HepG2 (cell line): ENCODE data around the gene UPK1A. TPM values are rescaled to one million over a fixed set of nuclear protein-coding genes. Genes with fewer than 3 reads are reported as not detected.

Experiments used
- ADNP ChIP-seq: sonication (generic); formaldehyde crosslinking; IDR thresholded peaks from 2 replicates; pipeline ENCODE4 v1.4.0; 2020; ENCODE audit warnings: missing genetic modification reagents
- ATAD3A ChIP-seq: sonication (generic); formaldehyde crosslinking; IDR thresholded peaks from 2 replicates; pipeline ENCODE4 v1.4.0; 2020; ENCODE audit warnings: missing genetic modification reagents
- BORCS8-MEF2B ChIP-seq: sonication (generic); formaldehyde crosslinking; IDR thresholded peaks from 2 replicates; pipeline ENCODE4 v1.8.0; 2022; ENCODE audit warnings: mild to moderate bottlenecking, missing genetic modification reagents
- CENPT ChIP-seq: sonication (generic); formaldehyde crosslinking; IDR thresholded peaks from 2 replicates; pipeline ENCODE4 v1.8.0; 2022; ENCODE audit warnings: low read depth, mild to moderate bottlenecking, moderate library complexity, missing genetic modification reagents
- FOXA1 ChIP-seq, 2 experiments: fragments of 450-650 bp in 1 of 2; sonication (generic) in 1 of 2; formaldehyde crosslinking in 1 of 2; IDR thresholded peaks; 2 replicates each; pipeline versions ENCODE4 v1.4.0 to v1.6.1; 2016 to 2020; ENCODE audit warnings: missing genetic modification reagents in 1 of 2
- GATA4 ChIP-seq: sonication (generic); IDR thresholded peaks from 2 replicates; pipeline ENCODE4 v1.6.1; 2016; ENCODE audit warnings: antibody characterized with exemption, low read depth, borderline replicate concordance
- MBNL3 ChIP-seq: fragments of 250-450 bp; sonication (Bioruptor Pico); conservative IDR thresholded peaks from 2 replicates; pipeline ENCODE4 v1.8.0; 2022; ENCODE audit warnings: mild to moderate bottlenecking, inconsistent platforms
- POGZ ChIP-seq: sonication (generic); formaldehyde crosslinking; IDR thresholded peaks from 2 replicates; pipeline ENCODE4 v1.4.0; 2020; ENCODE audit warnings: mild to moderate bottlenecking, missing genetic modification reagents
- RARA ChIP-seq: IDR thresholded peaks from 2 replicates; pipeline ENCODE4 v1.6.1; 2016; ENCODE audit warnings: missing genetic modification reagents, missing compliant biosample characterization
- RFX3 ChIP-seq: IDR thresholded peaks from 2 replicates; pipeline ENCODE4 v1.6.1; 2016; ENCODE audit warnings: missing biosample characterization, missing genetic modification reagents
- SIN3A ChIP-seq: IDR thresholded peaks from 2 replicates; pipeline ENCODE4 v1.6.1; 2011; ENCODE audit warnings: low read depth, mild to moderate bottlenecking, control low read depth, low read length, borderline replicate concordance
- SP1 ChIP-seq, 2 experiments: fragments of 450-650 bp in 1 of 2; sonication (generic) in 1 of 2; formaldehyde crosslinking in 1 of 2; IDR thresholded peaks; 2 replicates each; pipeline versions ENCODE4 v1.4.0 to v1.6.1; 2016 to 2020; ENCODE audit warnings: missing genetic modification reagents in 1 of 2
- SP140L ChIP-seq: sonication (generic); formaldehyde crosslinking; IDR thresholded peaks from 2 replicates; pipeline ENCODE4 v1.4.0; 2020; ENCODE audit warnings: missing genetic modification reagents, borderline replicate concordance
- SP5 ChIP-seq: IDR thresholded peaks from 2 replicates; pipeline ENCODE4 v1.6.1; 2016; ENCODE audit warnings: low read depth, borderline replicate concordance
- THAP11 ChIP-seq: IDR thresholded peaks from 2 replicates; pipeline ENCODE4 v1.6.1; 2016; ENCODE audit warnings: missing biosample characterization, missing genetic modification reagents
- ZNF121 ChIP-seq: sonication (generic); formaldehyde crosslinking; IDR thresholded peaks from 2 replicates; pipeline ENCODE4 v1.5.0; 2020; ENCODE audit warnings: mild to moderate bottlenecking, missing genetic modification reagents
- ZNF264 ChIP-seq: sonication (generic); formaldehyde crosslinking; IDR thresholded peaks from 2 replicates; pipeline ENCODE4 v1.4.0; 2020; ENCODE audit warnings: missing genetic modification reagents
- ZNF570 ChIP-seq: sonication (generic); formaldehyde crosslinking; IDR thresholded peaks from 2 replicates; pipeline ENCODE4 v1.4.0; 2020; ENCODE audit warnings: mild to moderate bottlenecking, missing genetic modification reagents, borderline replicate concordance
- ZNF75D ChIP-seq: sonication (generic); formaldehyde crosslinking; IDR thresholded peaks from 2 replicates; pipeline ENCODE4 v1.8.1; 2023; ENCODE audit warnings: missing genetic modification reagents, mild to moderate bottlenecking, borderline replicate concordance
- polyA plus RNA-seq, 8 experiments: library from polyadenylated mRNA; depleted of rRNA in 3 of 8; stranded (reverse) in 7 of 8; unstranded in 1 of 8; fragments of >200 nt; fragmentation: Illumina TruSeq in 4 of 8; extraction: Trizol in 4 of 8; gene quantifications; 2 replicates each; pipeline versions ENCODE4 v1.2.1 to v1.2.3, GENCODE V29; 2011 to 2016; ENCODE audit warnings: low read depth in 4 of 8, missing spikeins in 1 of 8, mixed read lengths in 1 of 8; ENCODE audit not compliant: insufficient read depth in 1 of 8
- total RNA-seq, 5 experiments: library from RNA; depleted of rRNA; stranded (reverse); fragments of >200 nt; fragmentation: Illumina TruSeq; extraction: Trizol; gene quantifications; 2 replicates each; pipeline ENCODE4 v1.2.3, GENCODE V29; 2016; ENCODE audit warnings: low read depth in 1 of 5
- TF ChIP-seq, protein P1 (sequence below): sonication (generic); formaldehyde crosslinking; IDR thresholded peaks from 2 replicates; pipeline ENCODE4 v1.4.0; 2020; ENCODE audit warnings: mild to moderate bottlenecking, missing genetic modification reagents
- TF ChIP-seq, protein P2 (sequence below): sonication (generic); formaldehyde crosslinking; IDR thresholded peaks from 2 replicates; pipeline ENCODE4 v1.4.0; 2020; ENCODE audit warnings: missing genetic modification reagents, low read depth, mild to moderate bottlenecking, borderline replicate concordance
- TF ChIP-seq, protein P3 (sequence below), 2 experiments: sonication (generic) in 1 of 2; formaldehyde crosslinking in 1 of 2; IDR thresholded peaks; 2 replicates each; pipeline versions ENCODE4 v1.5.1 to v1.6.1; 2011 to 2020; ENCODE audit warnings: borderline replicate concordance in 1 of 2, low read depth in 1 of 2, low read length in 1 of 2, mild to moderate bottlenecking in 1 of 2, missing genetic modification reagents in 1 of 2, moderate library complexity in 1 of 2
- TF ChIP-seq, protein P4 (sequence below): sonication (generic); formaldehyde crosslinking; IDR thresholded peaks from 2 replicates; pipeline ENCODE4 v1.4.0; 2020; ENCODE audit warnings: missing genetic modification reagents, mild to moderate bottlenecking, borderline replicate concordance

The UPK1A gene
- total and polyA plus RNA-seq, 2 of the 13 experiments (the other 11 are each of a cell fraction or from before 2014, with no cell fraction given) = 2.9 TPM; not detected in 1

DNA sequence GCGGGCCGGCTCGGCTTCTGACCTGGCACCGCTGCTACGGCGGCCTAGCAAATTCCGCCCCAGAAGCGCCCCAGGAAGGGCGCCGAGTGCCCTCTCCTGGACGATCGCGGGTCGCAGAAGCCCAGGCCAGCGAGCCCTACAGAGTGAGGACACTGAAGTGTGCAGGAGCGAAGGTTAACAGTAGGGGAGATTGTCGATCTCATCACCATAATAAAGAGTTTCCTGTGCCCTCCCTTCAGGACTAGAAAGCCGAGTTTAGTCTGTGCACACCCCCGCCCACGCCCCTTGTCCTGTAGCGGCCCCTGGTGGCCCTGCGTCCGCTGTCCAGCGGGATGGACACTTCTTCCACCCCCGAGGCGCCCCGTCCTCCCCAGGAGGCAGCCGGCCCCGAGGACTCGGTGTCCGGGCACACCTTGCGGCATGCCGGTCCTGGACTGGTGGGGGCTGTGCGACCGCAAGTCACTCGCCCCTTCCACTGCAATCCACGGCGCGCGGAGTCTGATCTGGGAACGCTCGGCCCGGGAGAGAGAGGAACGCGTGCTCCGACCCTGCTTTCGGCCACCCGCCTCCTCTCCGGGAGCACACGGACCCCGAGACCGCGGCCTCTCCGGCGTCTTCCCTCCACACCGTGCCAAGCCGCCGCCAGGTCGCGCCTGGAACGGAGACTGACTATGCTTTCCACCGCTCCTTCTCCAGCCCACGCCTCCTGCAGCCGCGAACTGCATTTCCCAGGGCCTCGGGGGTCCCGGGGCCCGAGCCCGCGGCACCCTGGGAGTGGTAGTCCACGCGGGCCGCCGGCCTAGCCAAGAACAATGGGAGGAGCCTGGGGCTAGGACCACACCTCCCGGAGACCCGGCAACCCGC is 50.7 kb downstream of the UPK1A start (continued):
- TF ChIP-seq FOXA1 (IDR thresholded peaks at IDR 0.05) = no peak
- no peak for TF ChIP-seq FOXA1 (CRISPR knock-in tag; IDR thresholded peaks at IDR 0.05)
- peak; percentile 58; the same call in 1 of the 2 replicates for TF ChIP-seq SIN3A
- TF ChIP-seq MBNL3 (CRISPR knock-in tag) = no peak
- no peak for TF ChIP-seq BORCS8-MEF2B
- no peak for TF ChIP-seq ZNF121
- no peak; the same call in 1 of the 2 replicates for TF ChIP-seq SP140L (CRISPR knock-in tag)
- peak; percentile 97 for TF ChIP-seq THAP11 (CRISPR knock-in tag)
- TF ChIP-seq POGZ = peak; percentile 52; the same call in 1 of the 2 replicates
- no peak for TF ChIP-seq RFX3 (CRISPR knock-in tag)
- TF ChIP-seq, protein P1, sequence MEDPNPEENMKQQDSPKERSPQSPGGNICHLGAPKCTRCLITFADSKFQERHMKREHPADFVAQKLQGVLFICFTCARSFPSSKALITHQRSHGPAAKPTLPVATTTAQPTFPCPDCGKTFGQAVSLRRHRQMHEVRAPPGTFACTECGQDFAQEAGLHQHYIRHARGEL (CRISPR knock-in tag) = no peak
- no peak for TF ChIP-seq ZNF75D (CRISPR knock-in tag)
- TF ChIP-seq ZNF264 (CRISPR knock-in tag) = peak; percentile 66; the same call in 1 of the 2 replicates
- TF ChIP-seq SP5 (CRISPR knock-in tag) = 0 out of 2 replicates have a peak, but pooled peaks have one; percentile 5
- TF ChIP-seq ADNP = no peak
- TF ChIP-seq, protein P2, sequence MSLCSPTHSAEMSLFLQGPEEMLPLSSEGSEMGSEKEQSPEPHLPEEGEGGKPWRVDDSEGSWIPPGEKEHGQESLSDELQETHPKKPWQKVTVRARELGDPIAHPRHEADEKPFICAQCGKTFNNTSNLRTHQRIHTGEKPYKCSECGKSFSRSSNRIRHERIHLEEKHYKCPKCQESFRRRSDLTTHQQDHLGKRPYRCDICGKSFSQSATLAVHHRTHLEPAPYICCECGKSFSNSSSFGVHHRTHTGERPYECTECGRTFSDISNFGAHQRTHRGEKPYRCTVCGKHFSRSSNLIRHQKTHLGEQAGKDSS (CRISPR knock-in tag) = no peak
- TF ChIP-seq, protein P3, sequence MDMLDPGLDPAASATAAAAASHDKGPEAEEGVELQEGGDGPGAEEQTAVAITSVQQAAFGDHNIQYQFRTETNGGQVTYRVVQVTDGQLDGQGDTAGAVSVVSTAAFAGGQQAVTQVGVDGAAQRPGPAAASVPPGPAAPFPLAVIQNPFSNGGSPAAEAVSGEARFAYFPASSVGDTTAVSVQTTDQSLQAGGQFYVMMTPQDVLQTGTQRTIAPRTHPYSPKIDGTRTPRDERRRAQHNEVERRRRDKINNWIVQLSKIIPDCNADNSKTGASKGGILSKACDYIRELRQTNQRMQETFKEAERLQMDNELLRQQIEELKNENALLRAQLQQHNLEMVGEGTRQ (IDR thresholded peaks at IDR 0.05; ENCODE audit: low read depth, low read length) = no peak
- TF ChIP-seq, protein P3 (CRISPR knock-in tag; IDR thresholded peaks at IDR 0.05; ENCODE audit: borderline replicate concordance) = 0 out of 2 replicates have a peak, but pooled peaks have one; percentile 35
- TF ChIP-seq, protein P4, sequence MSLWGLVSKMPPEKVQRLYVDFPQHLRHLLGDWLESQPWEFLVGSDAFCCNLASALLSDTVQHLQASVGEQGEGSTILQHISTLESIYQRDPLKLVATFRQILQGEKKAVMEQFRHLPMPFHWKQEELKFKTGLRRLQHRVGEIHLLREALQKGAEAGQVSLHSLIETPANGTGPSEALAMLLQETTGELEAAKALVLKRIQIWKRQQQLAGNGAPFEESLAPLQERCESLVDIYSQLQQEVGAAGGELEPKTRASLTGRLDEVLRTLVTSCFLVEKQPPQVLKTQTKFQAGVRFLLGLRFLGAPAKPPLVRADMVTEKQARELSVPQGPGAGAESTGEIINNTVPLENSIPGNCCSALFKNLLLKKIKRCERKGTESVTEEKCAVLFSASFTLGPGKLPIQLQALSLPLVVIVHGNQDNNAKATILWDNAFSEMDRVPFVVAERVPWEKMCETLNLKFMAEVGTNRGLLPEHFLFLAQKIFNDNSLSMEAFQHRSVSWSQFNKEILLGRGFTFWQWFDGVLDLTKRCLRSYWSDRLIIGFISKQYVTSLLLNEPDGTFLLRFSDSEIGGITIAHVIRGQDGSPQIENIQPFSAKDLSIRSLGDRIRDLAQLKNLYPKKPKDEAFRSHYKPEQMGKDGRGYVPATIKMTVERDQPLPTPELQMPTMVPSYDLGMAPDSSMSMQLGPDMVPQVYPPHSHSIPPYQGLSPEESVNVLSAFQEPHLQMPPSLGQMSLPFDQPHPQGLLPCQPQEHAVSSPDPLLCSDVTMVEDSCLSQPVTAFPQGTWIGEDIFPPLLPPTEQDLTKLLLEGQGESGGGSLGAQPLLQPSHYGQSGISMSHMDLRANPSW (CRISPR knock-in tag) = no peak; the same call in 1 of the 2 replicates
- no peak for TF ChIP-seq CENPT (CRISPR knock-in tag)
- no peak for TF ChIP-seq SP1 (IDR thresholded peaks at IDR 0.05)
- TF ChIP-seq SP1 (CRISPR knock-in tag; IDR thresholded peaks at IDR 0.05) = no peak; the same call in none of the 2 replicates
- no peak for TF ChIP-seq ZNF570
- TF ChIP-seq GATA4 = no peak
- no peak for TF ChIP-seq ATAD3A
- TF ChIP-seq RARA (CRISPR knock-in tag) = no peak
